ENCODE data around the gene GBE1. TPM values are rescaled to one million over a fixed set of nuclear protein-coding genes. Genes with fewer than 3 reads are reported as not detected.
A peak's percentile ranks its signal among the peaks of the same experiment; 100 is the strongest.

GBE1 gene
- total and polyA plus RNA-seq, 9 of the 15 experiments (the other 6 are each of a cell fraction or from before 2014, with no cell fraction given): 7.9 to 25.6 (median 13.1) TPM

GRCh38 chr3:81572201-81572756 lies 189.2 kb downstream of the GBE1 start:
- no peak for DNase-seq (ENCODE audit: extremely low read depth in 1 of 4, low spot score in 3 of 4)
- H3K9me1 ChIP-seq (ENCODE audit: control insufficient read depth, insufficient read depth, low read length): no peaks in the 10 kb centered on the region
- CTCF ChIA-PET (ENCODE audit: low intra/inter-chr PET ratio): no interaction called here
- no peak overlapping the region for H3K9ac ChIP-seq (ENCODE audit: insufficient read depth in 1 of 2, low read depth in 2 of 2, low read length in 2 of 2)
- in situ Hi-C loops (cut with MboI) (no loop called here), intact Hi-C loops (cut with micrococcal nuclease) (no loop called here)
- no peak overlapping the region for H3K4me3 ChIP-seq
- H4K20me1 ChIP-seq (replicated peaks; ENCODE audit: control insufficient read depth, insufficient read depth, low read length): no peaks in the 10 kb centered on the region
- H3K79me2 ChIP-seq (ENCODE audit: control insufficient read depth, insufficient read depth, low read length): no peaks in the 10 kb centered on the region
- H2AFZ ChIP-seq (ENCODE audit: low read depth, low read length): no peak overlapping the region
- H3K27me3 ChIP-seq (ENCODE audit: control insufficient read depth in 2 of 2, insufficient read depth in 2 of 2, low read length in 2 of 2): no peaks in the 10 kb centered on the region
- ATAC-seq: no peak
- WGBS (ENCODE audit: insufficient coverage, low coverage, missing lambda C conversion rate): 100% methylated on average over 1 of the region's 1 CpG
- no peak overlapping the region for H3K27ac ChIP-seq (ENCODE audit: extremely low read depth, low read depth, low read length)
- no peaks in the 10 kb centered on the region for H3K9me3 ChIP-seq (replicated peaks; ENCODE audit: control insufficient read depth, insufficient read depth, low read depth, low read length)
- no peaks in the 10 kb centered on the region for H3K4me1 ChIP-seq (replicated peaks in 1 of 2; ENCODE audit: control insufficient read depth in 2 of 2, insufficient read depth in 2 of 2, low read length in 2 of 2)
- no peak for FAIRE-seq
- no TSS peak for BruUV-seq (replicated peaks)
- POLR2A ChIA-PET: no interaction called here
- TF ChIP-seq ZNF184 (CRISPR knock-in tag; IDR thresholded peaks at IDR 0.05) (no peak), C11orf30 (IDR thresholded peaks at IDR 0.05; ENCODE audit: low read depth) (peak; percentile 57; the same call in 1 of the 2 replicates), ZNF316 (IDR thresholded peaks at IDR 0.05) (peak; percentile 75)
- no peak overlapping the region for H3K4me2 ChIP-seq (ENCODE audit: insufficient read depth, low read length)
- no peaks in the 10 kb centered on the region for H3K36me3 ChIP-seq (ENCODE audit: control insufficient read depth, insufficient read depth, low read length)

- no peaks in the 10 kb centered on the region for H3K9me1 ChIP-seq (ENCODE audit: control insufficient read depth, insufficient read depth, low read length)
- no peaks in the 10 kb centered on the region for H3K27me3 ChIP-seq (ENCODE audit: control insufficient read depth in 2 of 2, insufficient read depth in 2 of 2, low read length in 2 of 2)
- no TSS peak for BruUV-seq (replicated peaks)
- no peak overlapping the region for H2AFZ ChIP-seq (ENCODE audit: low read depth, low read length)
- no peaks in the 10 kb centered on the region for H3K79me2 ChIP-seq (ENCODE audit: control insufficient read depth, insufficient read depth, low read length)
- DNase-seq (ENCODE audit: extremely low read depth in 1 of 4, low spot score in 3 of 4): no peak
- in situ Hi-C loops (cut with MboI): no loop called here
- CTCF ChIA-PET (ENCODE audit: low intra/inter-chr PET ratio): no interaction called here
- H3K4me2 ChIP-seq (ENCODE audit: insufficient read depth, low read length): no peak overlapping the region
- no peaks in the 10 kb centered on the region for H3K4me1 ChIP-seq (replicated peaks in 1 of 2; ENCODE audit: control insufficient read depth in 2 of 2, insufficient read depth in 2 of 2, low read length in 2 of 2)
- TF ChIP-seq TAF15 (IDR thresholded peaks at IDR 0.05; ENCODE audit: low read depth, low read length) (no peak), ZNF431 (CRISPR knock-in tag; IDR thresholded peaks at IDR 0.05) (no peak)
- POLR2A ChIA-PET: no interaction called here
- no peak for FAIRE-seq
- H3K27ac ChIP-seq (ENCODE audit: extremely low read depth, low read depth, low read length): no peak overlapping the region
- no peaks in the 10 kb centered on the region for H4K20me1 ChIP-seq (replicated peaks; ENCODE audit: control insufficient read depth, insufficient read depth, low read length)
- H3K36me3 ChIP-seq (ENCODE audit: control insufficient read depth, insufficient read depth, low read length): no peaks in the 10 kb centered on the region
- WGBS (ENCODE audit: insufficient coverage, low coverage, missing lambda C conversion rate): 100% methylated on average over 2 of the region's 5 CpGs
- intact Hi-C loops (cut with micrococcal nuclease): no loop called here
- H3K9me3 ChIP-seq (replicated peaks; ENCODE audit: control insufficient read depth, insufficient read depth, low read depth, low read length): no peaks in the 10 kb centered on the region
- no peak overlapping the region for H3K9ac ChIP-seq (ENCODE audit: insufficient read depth in 1 of 2, low read depth in 2 of 2, low read length in 2 of 2)
- no peak overlapping the region for H3K4me3 ChIP-seq
- ATAC-seq: no peak
These were observed 193.1 kb downstream of the GBE1 start for GRCh38 chr3:81568378-81568777.
